HG02852 (cell line): ENCODE measurements around the gene CASK.

Source experiments
- ATAC-seq: cut with Tn5 transposase; IDR thresholded peaks from one replicate; pipeline ENCODE4 v1.9.1; 2021; ENCODE audit warnings: mild to moderate bottlenecking, moderate library complexity; ENCODE audit not compliant: unreplicated experiment

CASK gene, protein sequence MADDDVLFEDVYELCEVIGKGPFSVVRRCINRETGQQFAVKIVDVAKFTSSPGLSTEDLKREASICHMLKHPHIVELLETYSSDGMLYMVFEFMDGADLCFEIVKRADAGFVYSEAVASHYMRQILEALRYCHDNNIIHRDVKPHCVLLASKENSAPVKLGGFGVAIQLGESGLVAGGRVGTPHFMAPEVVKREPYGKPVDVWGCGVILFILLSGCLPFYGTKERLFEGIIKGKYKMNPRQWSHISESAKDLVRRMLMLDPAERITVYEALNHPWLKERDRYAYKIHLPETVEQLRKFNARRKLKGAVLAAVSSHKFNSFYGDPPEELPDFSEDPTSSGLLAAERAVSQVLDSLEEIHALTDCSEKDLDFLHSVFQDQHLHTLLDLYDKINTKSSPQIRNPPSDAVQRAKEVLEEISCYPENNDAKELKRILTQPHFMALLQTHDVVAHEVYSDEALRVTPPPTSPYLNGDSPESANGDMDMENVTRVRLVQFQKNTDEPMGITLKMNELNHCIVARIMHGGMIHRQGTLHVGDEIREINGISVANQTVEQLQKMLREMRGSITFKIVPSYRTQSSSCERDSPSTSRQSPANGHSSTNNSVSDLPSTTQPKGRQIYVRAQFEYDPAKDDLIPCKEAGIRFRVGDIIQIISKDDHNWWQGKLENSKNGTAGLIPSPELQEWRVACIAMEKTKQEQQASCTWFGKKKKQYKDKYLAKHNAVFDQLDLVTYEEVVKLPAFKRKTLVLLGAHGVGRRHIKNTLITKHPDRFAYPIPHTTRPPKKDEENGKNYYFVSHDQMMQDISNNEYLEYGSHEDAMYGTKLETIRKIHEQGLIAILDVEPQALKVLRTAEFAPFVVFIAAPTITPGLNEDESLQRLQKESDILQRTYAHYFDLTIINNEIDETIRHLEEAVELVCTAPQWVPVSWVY

GRCh38 chrX:41923211-41923977 lies at the start of gene CASK:
TSS of gene CASK (minus strand) at chrX:41923554. CDS start at chrX:41922988, 566 bp downstream.
- peak; percentile 77 for ATAC-seq

- no peak for ATAC-seq
Observed at GRCh38 chrX:41971346-41971745, 48.0 kb upstream of the CASK start.

- ATAC-seq, result no peak
Observed at GRCh38 chrX:41970419-41970818, 47.1 kb upstream of the CASK start.

GRCh38 chrX:41963348-41963747 lies 40.0 kb upstream of the CASK start:
- no peak for ATAC-seq

GRCh38 chrX:41960142-41960541 lies 36.8 kb upstream of the CASK start:
- no peak for ATAC-seq

DNA sequence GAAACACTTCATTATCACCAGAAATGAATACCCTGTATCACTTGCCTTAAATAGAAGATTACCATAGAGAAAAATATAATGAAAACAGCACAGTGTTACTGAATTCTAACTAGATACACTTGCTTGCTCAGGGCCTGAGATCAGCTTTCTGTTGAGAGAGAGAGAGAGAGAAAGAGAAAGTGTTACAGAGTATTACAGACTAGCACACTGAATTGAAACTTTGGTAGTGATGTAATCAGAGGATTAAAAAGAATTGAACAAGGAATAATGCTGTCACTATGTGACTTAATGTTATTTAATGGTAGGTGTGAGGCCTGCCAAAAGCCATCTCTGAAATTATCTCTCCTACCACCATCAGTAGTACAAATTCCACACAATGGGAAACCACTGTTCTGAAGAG lies 35.5 kb upstream of the CASK start:
- no peak for ATAC-seq

DNA sequence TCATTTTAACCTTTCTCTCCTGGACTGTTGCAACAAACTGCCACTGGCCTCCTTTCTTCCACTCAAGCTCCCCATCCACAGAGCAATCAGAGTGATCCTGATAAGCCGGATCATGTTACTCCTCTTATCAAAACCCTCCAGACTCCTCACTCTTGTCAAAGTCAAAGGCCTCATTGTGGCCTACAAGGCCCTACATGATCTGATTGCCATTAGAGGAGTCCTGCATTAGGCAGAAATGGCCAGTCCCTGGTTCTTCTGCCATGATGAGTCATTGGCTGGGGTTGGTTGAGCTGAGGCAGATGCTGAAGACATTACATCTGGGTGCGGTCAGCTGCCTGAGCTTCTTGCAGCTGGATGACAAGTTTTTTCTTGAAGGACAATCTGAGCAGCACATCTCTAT lies 32.7 kb upstream of the CASK start:
- no peak for ATAC-seq

DNA sequence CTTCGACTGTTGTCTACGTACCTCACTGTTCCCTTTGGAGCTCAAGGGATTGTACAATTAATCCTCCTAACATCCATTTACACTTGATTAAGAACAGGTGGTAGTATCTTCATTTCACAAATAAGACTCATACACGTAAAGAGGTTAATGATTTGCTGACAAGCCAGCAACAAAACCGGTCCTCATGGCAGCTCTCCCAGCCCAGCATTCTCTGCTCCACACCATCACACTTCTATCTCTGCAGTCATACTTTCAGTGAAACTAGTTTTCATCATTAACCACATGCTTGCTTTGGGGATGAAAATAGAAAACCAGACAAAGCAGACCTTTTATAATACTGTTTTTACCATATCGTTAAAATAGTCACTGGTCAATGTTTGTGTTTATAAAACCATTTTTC lies 28.7 kb upstream of the CASK start:
- no peak for ATAC-seq

DNA sequence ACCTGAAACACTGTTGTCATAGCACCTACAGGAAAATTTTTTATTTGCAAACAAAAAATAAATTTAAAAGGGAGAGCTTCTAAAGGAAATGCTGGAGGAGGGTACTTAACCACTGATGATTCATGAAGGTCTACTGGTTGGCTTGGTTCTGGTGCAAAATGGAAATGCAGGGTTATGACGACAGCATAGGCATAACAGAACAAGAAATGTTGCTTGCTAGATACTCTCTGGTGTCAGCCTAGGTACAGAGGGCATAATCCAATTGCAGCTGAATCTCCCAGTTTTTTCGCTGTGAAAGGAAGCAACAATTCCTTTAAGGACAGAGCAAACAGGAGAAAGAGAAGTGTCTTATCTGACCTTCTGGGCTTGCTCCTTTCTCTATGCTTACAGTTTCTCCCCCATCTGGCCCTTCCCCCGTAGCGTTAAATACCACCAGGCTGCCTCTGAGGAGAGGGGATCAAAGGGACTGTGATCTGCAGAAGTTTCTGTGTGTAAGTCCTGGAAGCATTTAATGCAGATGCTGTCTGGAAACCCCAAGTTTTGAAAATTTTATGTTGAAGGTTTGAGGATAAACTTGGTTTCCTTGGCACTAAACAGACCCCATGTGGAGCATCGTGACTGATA lies 23.7 kb upstream of the CASK start:
- no peak for ATAC-seq

DNA sequence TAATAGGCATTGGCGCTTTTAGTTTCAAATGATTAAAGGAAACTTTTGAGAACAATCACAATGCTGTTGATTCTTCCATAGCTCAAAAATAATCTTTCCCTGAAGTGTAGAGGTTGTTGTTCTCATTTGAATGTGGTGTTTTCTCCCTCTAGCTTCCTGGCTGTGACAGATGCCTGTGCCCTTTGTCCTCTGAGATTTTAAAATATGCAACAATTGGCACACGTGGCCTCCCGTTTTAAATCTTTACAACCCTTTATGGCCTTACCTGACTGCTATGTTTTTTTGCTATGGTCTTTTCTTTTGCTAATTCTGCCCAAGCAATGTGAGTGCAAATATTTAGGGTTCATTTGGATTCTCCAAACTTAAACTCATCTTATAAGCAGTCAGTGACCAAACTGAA lies 22.9 kb upstream of the CASK start:
- no peak for ATAC-seq

DNA sequence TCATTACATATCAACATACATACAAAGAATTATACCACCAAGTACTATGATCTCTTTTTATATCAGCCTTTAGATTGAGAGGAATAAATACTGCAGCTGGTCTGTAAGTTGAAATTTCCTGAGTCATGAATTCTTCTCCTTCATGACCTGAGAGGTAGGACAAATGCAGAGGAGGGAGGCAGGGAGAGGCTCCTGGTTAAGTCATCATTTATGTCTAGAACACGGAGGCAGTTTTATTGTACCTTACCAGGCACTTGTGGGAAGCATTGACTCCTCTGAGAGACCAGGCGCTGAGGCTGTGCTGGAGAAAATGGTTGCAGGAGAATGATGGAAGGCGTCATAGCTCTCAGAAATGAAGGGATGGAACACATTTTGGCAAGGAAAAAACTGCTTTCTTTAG lies 12.5 kb upstream of the CASK start:
- ATAC-seq, result no peak

DNA sequence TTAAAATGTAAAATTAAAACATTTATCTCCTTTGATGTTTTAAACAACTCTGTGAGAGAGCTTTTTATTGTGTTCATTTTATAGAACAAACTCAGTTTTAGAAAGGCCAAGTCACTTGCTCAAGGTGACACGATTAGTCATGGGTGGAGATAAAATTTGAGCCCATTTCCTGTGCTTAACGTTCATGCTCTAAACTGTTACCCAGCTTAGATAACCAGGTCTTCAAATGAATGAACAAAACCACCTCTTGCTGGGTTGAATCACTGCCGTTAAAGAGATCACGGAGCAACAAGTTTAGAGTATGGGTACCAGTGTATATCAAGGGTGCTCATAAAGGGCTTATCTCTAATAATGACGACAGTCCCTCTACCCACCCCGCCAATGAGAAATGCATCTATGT lies 10.2 kb upstream of the CASK start:
- no peak for ATAC-seq

GRCh38 chrX:41932885-41933284 lies 9.5 kb upstream of the CASK start:
- no peak for ATAC-seq

DNA sequence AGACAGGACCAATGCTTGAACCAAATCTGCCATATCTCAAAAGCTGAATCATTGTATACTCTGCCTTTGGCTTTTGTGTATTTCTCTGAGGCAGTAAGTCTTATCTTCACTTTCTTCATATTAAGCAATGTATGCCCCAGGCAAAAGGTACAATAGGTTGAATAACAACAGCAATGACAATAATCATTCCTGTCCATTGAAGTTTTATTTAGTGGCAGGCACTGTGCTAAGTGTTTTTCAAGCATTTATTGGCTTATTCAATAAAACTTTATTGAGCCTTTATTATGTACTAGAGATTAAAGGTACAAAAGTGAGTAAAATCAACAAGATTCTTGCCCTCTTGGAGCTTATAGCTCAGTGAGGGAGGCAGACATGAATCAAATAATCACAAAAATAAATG lies 8.2 kb upstream of the CASK start:
- no peak for ATAC-seq

DNA sequence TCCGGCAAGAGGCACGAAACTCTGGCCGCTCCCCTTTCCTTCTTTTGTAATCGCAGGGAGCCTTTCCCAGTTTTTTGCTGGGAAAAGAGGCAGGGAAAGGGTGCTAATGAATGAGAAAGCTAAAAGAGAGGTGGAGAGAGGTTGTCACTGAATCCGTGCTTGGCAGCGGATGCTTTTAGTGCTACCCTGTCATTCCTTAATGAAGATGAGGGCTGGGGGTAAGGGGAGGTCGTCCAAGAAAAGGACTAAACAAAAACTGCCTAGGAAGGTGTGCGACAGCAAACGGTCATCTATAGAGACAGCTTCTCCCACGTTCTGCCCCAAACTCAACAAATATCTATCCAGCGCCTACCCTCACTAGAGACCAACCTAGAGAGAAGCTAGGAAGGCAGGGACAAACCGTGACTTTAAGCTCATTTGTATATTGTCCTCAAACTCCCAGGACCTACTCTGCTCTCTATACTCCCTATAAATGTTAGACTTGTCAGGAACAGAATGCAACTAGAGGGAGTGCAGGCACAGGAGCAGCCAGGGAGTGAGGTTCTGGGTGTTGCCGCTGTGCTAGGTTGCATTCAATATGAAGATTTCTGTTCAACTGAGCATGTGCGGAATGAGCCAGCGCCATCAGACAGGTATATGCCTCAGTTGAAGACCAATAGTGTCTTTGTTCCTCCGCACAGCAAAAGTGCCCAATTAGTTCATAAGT lies 777 bp upstream of the CASK start:
- ATAC-seq, result no peak

DNA sequence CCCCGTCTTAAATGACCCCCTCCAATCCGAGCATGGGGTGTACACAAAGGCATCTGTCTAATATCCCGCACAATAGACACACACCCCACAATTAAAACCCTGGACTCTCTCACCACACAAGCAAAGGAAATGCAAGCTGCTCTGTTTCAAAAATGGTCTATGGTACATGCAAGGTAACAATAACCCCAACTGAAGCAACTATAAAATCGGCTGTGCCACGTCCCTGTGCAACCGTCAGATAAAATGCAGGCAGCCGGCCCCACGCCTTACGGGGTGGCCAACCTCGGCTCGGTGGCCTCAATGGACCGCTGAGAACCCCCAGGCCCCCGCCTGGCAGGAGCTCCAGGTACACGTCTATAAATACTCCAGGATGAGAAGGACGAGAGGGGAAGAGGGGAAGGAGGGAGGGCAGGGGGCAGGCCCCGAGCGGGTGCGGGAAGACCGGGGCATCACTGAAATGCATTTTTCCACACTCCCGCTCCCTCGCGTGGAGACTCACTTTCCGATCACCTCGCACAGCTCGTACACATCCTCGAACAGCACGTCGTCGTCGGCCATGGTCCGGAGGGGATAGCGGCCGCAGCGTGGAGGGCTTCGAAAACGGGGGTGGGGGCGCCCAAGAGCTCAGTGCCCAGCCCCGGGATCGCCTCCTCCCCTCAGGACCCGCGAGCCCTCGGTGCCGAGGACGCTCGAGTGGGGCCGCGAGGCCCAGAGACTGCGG lies 763 bp downstream of the CASK start:
- peak; percentile 18 for ATAC-seq

GRCh38 chrX:41921492-41922430 lies 1.6 kb downstream of the CASK start:
- no peak for ATAC-seq

- ATAC-seq, result no peak
Observed at GRCh38 chrX:41919870-41920269, 3.5 kb downstream of the CASK start.
